ENCODE results near the gene SPIN3.
"Not testable (repeated sequence)": the region's sequence is repeated elsewhere in the genome, so short reads cannot be mapped to it uniquely, and the experiment has no call there.

- TF ChIP-seq, protein P1, sequence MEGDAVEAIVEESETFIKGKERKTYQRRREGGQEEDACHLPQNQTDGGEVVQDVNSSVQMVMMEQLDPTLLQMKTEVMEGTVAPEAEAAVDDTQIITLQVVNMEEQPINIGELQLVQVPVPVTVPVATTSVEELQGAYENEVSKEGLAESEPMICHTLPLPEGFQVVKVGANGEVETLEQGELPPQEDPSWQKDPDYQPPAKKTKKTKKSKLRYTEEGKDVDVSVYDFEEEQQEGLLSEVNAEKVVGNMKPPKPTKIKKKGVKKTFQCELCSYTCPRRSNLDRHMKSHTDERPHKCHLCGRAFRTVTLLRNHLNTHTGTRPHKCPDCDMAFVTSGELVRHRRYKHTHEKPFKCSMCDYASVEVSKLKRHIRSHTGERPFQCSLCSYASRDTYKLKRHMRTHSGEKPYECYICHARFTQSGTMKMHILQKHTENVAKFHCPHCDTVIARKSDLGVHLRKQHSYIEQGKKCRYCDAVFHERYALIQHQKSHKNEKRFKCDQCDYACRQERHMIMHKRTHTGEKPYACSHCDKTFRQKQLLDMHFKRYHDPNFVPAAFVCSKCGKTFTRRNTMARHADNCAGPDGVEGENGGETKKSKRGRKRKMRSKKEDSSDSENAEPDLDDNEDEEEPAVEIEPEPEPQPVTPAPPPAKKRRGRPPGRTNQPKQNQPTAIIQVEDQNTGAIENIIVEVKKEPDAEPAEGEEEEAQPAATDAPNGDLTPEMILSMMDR (IDR thresholded peaks at IDR 0.05): not testable (repeated sequence)
- not testable (repeated sequence) for TF ChIP-seq POLR2A, EP300 (IDR thresholded peaks at IDR 0.05)
Observed at GRCh38 chrX:56945226-56945625, 50.1 kb downstream of the SPIN3 start.

Measured in sigmoid colon (tissue), 4 donors.